GM23248 (cell line): ENCODE data around the gene NFAT5. TPM values are rescaled to one million over a fixed set of nuclear protein-coding genes. Genes with fewer than 3 reads are reported as not detected.
A peak's percentile ranks its signal among the peaks of the same experiment; 100 is the strongest.

ENCODE experiments used
- DNase-seq: peaks from one replicate; pipeline ENCODE4 v3.0.0-alpha.2; 2015
- H2AFZ ChIP-seq: fragments of 200-600 bp; sonication (generic); 2 replicates; pipeline ENCODE4 v1.6.1; 2016; ENCODE audit warnings: antibody characterized with exemption
- H3F3A ChIP-seq: fragments of 200-600 bp; sonication (generic); 2 replicates; pipeline ENCODE4 v1.6.1; 2016; ENCODE audit warnings: mild to moderate bottlenecking, antibody characterized with exemption, mixed run types; ENCODE audit not compliant: insufficient read depth
- H3K27ac ChIP-seq: fragments of 200-600 bp; sonication (generic); 2 replicates; pipeline ENCODE4 v1.5.1; 2016; ENCODE audit warnings: mild to moderate bottlenecking
- H3K27me3 ChIP-seq: fragments of 200-600 bp; sonication (generic); replicated peaks from 2 replicates; pipeline ENCODE4 v1.6.1; 2016; ENCODE audit warnings: mild to moderate bottlenecking; ENCODE audit not compliant: insufficient read depth
- H3K36me3 ChIP-seq: fragments of 200-600 bp; sonication (generic); 2 replicates; pipeline ENCODE4 v1.6.1; 2016; ENCODE audit warnings: low read depth, mild to moderate bottlenecking
- H3K4me1 ChIP-seq: fragments of 200-600 bp; sonication (generic); 2 replicates; pipeline ENCODE4 v1.6.1; 2016; ENCODE audit warnings: mild to moderate bottlenecking; ENCODE audit not compliant: insufficient read depth
- H3K4me2 ChIP-seq: fragments of 200-600 bp; sonication (generic); one replicate; pipeline ENCODE4 v1.6.1; 2016; ENCODE audit warnings: mild to moderate bottlenecking; ENCODE audit not compliant: unreplicated experiment
- H3K4me3 ChIP-seq: fragments of 200-600 bp; sonication (generic); 2 replicates; pipeline ENCODE4 v1.5.1; 2016; ENCODE audit warnings: mild to moderate bottlenecking
- H3K79me2 ChIP-seq: fragments of 200-600 bp; sonication (generic); 2 replicates; pipeline ENCODE4 v1.6.1; 2016; ENCODE audit warnings: mild to moderate bottlenecking; ENCODE audit not compliant: insufficient read depth
- H3K9ac ChIP-seq: fragments of 200-600 bp; sonication (generic); 2 replicates; pipeline ENCODE4 v1.6.1; 2016; ENCODE audit warnings: mild to moderate bottlenecking
- H3K9me2 ChIP-seq: fragments of 200-600 bp; sonication (generic); 2 replicates; pipeline ENCODE4 v1.6.1; 2016; ENCODE audit warnings: mixed run types, mild to moderate bottlenecking, moderate library complexity; ENCODE audit not compliant: insufficient read depth
- H3K9me3 ChIP-seq: fragments of 200-600 bp; sonication (generic); one replicate; pipeline ENCODE4 v1.6.1; 2017; ENCODE audit warnings: low read depth
- H4K20me1 ChIP-seq: fragments of 200-600 bp; sonication (generic); 2 replicates; pipeline ENCODE4 v1.6.0; 2016; ENCODE audit not compliant: insufficient read depth
- EZH2 ChIP-seq: fragments of 200-600 bp; sonication (generic); IDR thresholded peaks from 2 replicates; pipeline ENCODE4 v1.6.1; 2018; ENCODE audit warnings: antibody characterized with exemption, mild to moderate bottlenecking; ENCODE audit not compliant: insufficient read depth, poor library complexity, severe bottlenecking
- EZH2phosphoT487 ChIP-seq: fragments of 200-600 bp; sonication (generic); IDR thresholded peaks from 2 replicates; pipeline ENCODE4 v1.6.1; 2018; ENCODE audit warnings: antibody characterized with exemption, moderate library complexity, mild to moderate bottlenecking, low read depth; ENCODE audit not compliant: insufficient read depth
- WGBS, 2 experiments: methylation state at CpG; one replicate each; pipeline ENCODE4 v1.1.6; 2015 to 2017; ENCODE audit warnings: low lambda C conversion rate in 2 of 2, low coverage in 1 of 2; ENCODE audit errors: missing lambda C conversion rate in 2 of 2; 5-methylcytosine and 5-hydroxymethylcytosine counted together
- in situ Hi-C: fragments of 300-500 bp; cut with MboI; formaldehyde crosslinking; loops from 2 replicates; pipeline ENCODE4 v1.15.0; 2020
- polyA plus RNA-seq: library from polyadenylated mRNA; unstranded; fragments of >200 nt; fragmentation: Nextera tagmentation; extraction: Ambion mirVana; gene quantifications from 2 replicates; pipeline ENCODE4 v1.2.1, GENCODE V29; 2016
- total RNA-seq: library from RNA; depleted of rRNA; stranded (reverse); fragments of >200 nt; shearing (Covaris generic); gene quantifications from 2 replicates; pipeline ENCODE4 v1.2.3, GENCODE V29; 2014

NFAT5 gene
- total and polyA plus RNA-seq, 2 experiments from 2014 or later: 8.0 to 9.8 TPM

- peaks cover 100% of the 10 kb centered on the region for H3K79me2 ChIP-seq
- H3K9ac ChIP-seq: no peak overlapping the region
- in situ Hi-C loops: no loop called here
- peaks cover 49% of the 10 kb centered on the region for H3K4me1 ChIP-seq
- no peak overlapping the region for H3K4me3 ChIP-seq
- no peaks in the 10 kb centered on the region for H3K9me2 ChIP-seq
- WGBS, 2 experiments: 97 to 100% methylated on average over 4 of the region's 4 CpGs
- 0 out of 2 replicates have a peak, but pooled peaks cover 10% of the 10 kb centered on the region for H3K36me3 ChIP-seq
- no peaks in the 10 kb centered on the region for H3K27me3 ChIP-seq
- H3K4me2 ChIP-seq: no peak overlapping the region
- no peak for DNase-seq
- TF ChIP-seq EZH2 (no peak), EZH2phosphoT487 (no peak)
- H4K20me1 ChIP-seq: peaks cover 17% of the 10 kb centered on the region
- H3K9me3 ChIP-seq: no peaks in the 10 kb centered on the region
- no peak overlapping the region for H2AFZ ChIP-seq
- no peak overlapping the region for H3K27ac ChIP-seq
- peaks cover 30% of the 10 kb centered on the region for H3F3A ChIP-seq
Observed at GRCh38 chr16:69616082-69616481, 50.3 kb downstream of the NFAT5 start.

GRCh38 chr16:69618307-69618706 is 52.5 kb downstream of the NFAT5 start:
- Histone ChIP-seq H3K4me1 (peaks cover 41% of the 10 kb centered on the region), H4K20me1 (peaks cover 26% of the 10 kb centered on the region), H3K27me3 (no peaks in the 10 kb centered on the region), H3K79me2 (peaks cover 100% of the 10 kb centered on the region), H3K9me3 (no peaks in the 10 kb centered on the region), H3K4me3 (no peak overlapping the region), H3K36me3 (0 out of 2 replicates have a peak, but pooled peaks cover 13% of the 10 kb centered on the region), H3K27ac (peak overlapping the region; percentile 19), H3F3A (peaks cover 29% of the 10 kb centered on the region), H2AFZ (no peak overlapping the region), H3K4me2 (no peak overlapping the region), H3K9ac (peak overlapping the region; percentile 24; the same call in 1 of the 2 replicates), H3K9me2 (no peaks in the 10 kb centered on the region)
- 3 to 14% methylated on average over 1 of the region's 1 CpG for WGBS, 2 experiments
- no peak for TF ChIP-seq EZH2phosphoT487
- in situ Hi-C loops: no loop called here
- DNase-seq: peak; percentile 45

- H3K9ac ChIP-seq: peak overlapping the region; percentile 24
- WGBS, 2 experiments: 16 to 20% methylated on average over 3 of the region's 3 CpGs
- H3K9me2 ChIP-seq: no peaks in the 10 kb centered on the region
- H3K27ac ChIP-seq: peak overlapping the region; percentile 19
- peak overlapping the region; percentile 24 for H3K4me2 ChIP-seq
- in situ Hi-C loops: no loop called here
- H3K79me2 ChIP-seq: peaks cover 100% of the 10 kb centered on the region
- no peaks in the 10 kb centered on the region for H3K9me3 ChIP-seq
- H3K36me3 ChIP-seq: 0 out of 2 replicates have a peak, but pooled peaks cover 13% of the 10 kb centered on the region
- H3K4me3 ChIP-seq: no peak overlapping the region
- peaks cover 22% of the 10 kb centered on the region for H4K20me1 ChIP-seq
- TF ChIP-seq EZH2phosphoT487 (no peak), EZH2 (no peak)
- DNase-seq: no peak
- H3K27me3 ChIP-seq: no peaks in the 10 kb centered on the region
- H2AFZ ChIP-seq: no peak overlapping the region
- peaks cover 37% of the 10 kb centered on the region for H3K4me1 ChIP-seq
- H3F3A ChIP-seq: peaks cover 25% of the 10 kb centered on the region
Observed at GRCh38 chr16:69618721-69619120, 53.0 kb downstream of the NFAT5 start.

- peaks cover 100% of the 10 kb centered on the region for H3K79me2 ChIP-seq
- H3K27ac ChIP-seq: no peak overlapping the region
- peaks cover 17% of the 10 kb centered on the region for H3F3A ChIP-seq
- in situ Hi-C loops: no loop called here
- no peak overlapping the region for H3K9ac ChIP-seq
- H4K20me1 ChIP-seq: peaks cover 16% of the 10 kb centered on the region; the same call in 1 of the 2 replicates
- H3K4me3 ChIP-seq: no peak overlapping the region
- no peak overlapping the region for H2AFZ ChIP-seq
- TF ChIP-seq EZH2phosphoT487 (no peak), EZH2 (no peak)
- 0 out of 2 replicates have a peak, but pooled peaks cover 13% of the 10 kb centered on the region for H3K36me3 ChIP-seq
- no peaks in the 10 kb centered on the region for H3K9me2 ChIP-seq
- no peak overlapping the region for H3K4me2 ChIP-seq
- H3K4me1 ChIP-seq: peaks cover 30% of the 10 kb centered on the region; the same call in 1 of the 2 replicates
- no peak for DNase-seq
- no peaks in the 10 kb centered on the region for H3K9me3 ChIP-seq
- no peaks in the 10 kb centered on the region for H3K27me3 ChIP-seq
Observed at GRCh38 chr16:69619514-69619913, 53.7 kb downstream of the NFAT5 start.
